BLaER1 (cell line): ENCODE data around the gene SLC1A5.

Experiments used
- H3K27ac ChIP-seq: shearing (Covaris generic); formaldehyde crosslinking; 2 replicates; pipeline ENCODE4 v1.8.1; 2022
- H3K27me3 ChIP-seq: shearing (Covaris generic); formaldehyde crosslinking; 2 replicates; pipeline ENCODE4 v1.8.1; 2022
- H3K36me3 ChIP-seq: shearing (Covaris generic); formaldehyde crosslinking; 2 replicates; pipeline ENCODE4 v1.8.1; 2022
- H3K4me1 ChIP-seq: shearing (Covaris generic); formaldehyde crosslinking; 2 replicates; pipeline ENCODE4 v1.8.1; 2022
- H3K4me2 ChIP-seq: shearing (Covaris generic); formaldehyde crosslinking; 2 replicates; pipeline ENCODE4 v1.8.1; 2022
- H3K4me3 ChIP-seq: shearing (Covaris generic); formaldehyde crosslinking; 2 replicates; pipeline ENCODE4 v1.8.1; 2022
- H3K9ac ChIP-seq: shearing (Covaris generic); formaldehyde crosslinking; 2 replicates; pipeline ENCODE4 v1.8.1; 2022
- H3K9me3 ChIP-seq: shearing (Covaris generic); formaldehyde crosslinking; 2 replicates; pipeline ENCODE4 v1.8.1; 2022
- H4K20me1 ChIP-seq: shearing (Covaris generic); formaldehyde crosslinking; 2 replicates; pipeline ENCODE4 v1.8.1; 2022
- Cebpa-rat ChIP-seq: shearing (Covaris generic); IDR thresholded peaks from 2 replicates; pipeline ENCODE4 v1.8.1; 2022

Gene SLC1A5

GRCh38 chr19:46728208-46728607 is 60.2 kb downstream of the SLC1A5 start:
- Histone ChIP-seq H3K36me3 (peaks cover 100% of the 10 kb centered on the region), H3K4me3 (peak overlapping the region; percentile 56), H3K27ac (peak overlapping the region; percentile 85), H3K4me2 (peak overlapping the region; percentile 99), H3K9me3 (no peaks in the 10 kb centered on the region), H3K4me1 (peaks cover 100% of the 10 kb centered on the region), H4K20me1 (peaks cover 100% of the 10 kb centered on the region), H3K27me3 (no peaks in the 10 kb centered on the region), H3K9ac (peak overlapping the region; percentile 64)
- no peak for TF ChIP-seq Cebpa-rat

GRCh38 chr19:46727757-46728156 is 60.6 kb downstream of the SLC1A5 start:
- no peaks in the 10 kb centered on the region for H3K27me3 ChIP-seq
- H3K9ac ChIP-seq: peak overlapping the region; percentile 64
- H3K4me1 ChIP-seq: peaks cover 100% of the 10 kb centered on the region
- no peaks in the 10 kb centered on the region for H3K9me3 ChIP-seq
- H3K4me2 ChIP-seq: peak overlapping the region; percentile 99
- H3K4me3 ChIP-seq: peak overlapping the region; percentile 56
- peaks cover 99% of the 10 kb centered on the region for H3K36me3 ChIP-seq
- H4K20me1 ChIP-seq: peaks cover 100% of the 10 kb centered on the region
- TF ChIP-seq Cebpa-rat: no peak
- peak overlapping the region; percentile 85 for H3K27ac ChIP-seq

- Histone ChIP-seq H3K36me3 (peaks cover 95% of the 10 kb centered on the region), H3K4me2 (peak overlapping the region; percentile 99), H4K20me1 (peaks cover 100% of the 10 kb centered on the region), H3K4me3 (peak overlapping the region; percentile 44; the same call in 1 of the 2 replicates), H3K9ac (peak overlapping the region; percentile 64), H3K27me3 (no peaks in the 10 kb centered on the region), H3K27ac (peak overlapping the region; percentile 64), H3K9me3 (no peaks in the 10 kb centered on the region), H3K4me1 (peaks cover 100% of the 10 kb centered on the region)
- TF ChIP-seq Cebpa-rat: no peak
These were observed 61.4 kb downstream of the SLC1A5 start for GRCh38 chr19:46726971-46727501.

GRCh38 chr19:46726551-46726950 is 61.8 kb downstream of the SLC1A5 start:
- TF ChIP-seq Cebpa-rat: no peak
- peak overlapping the region; percentile 99 for H3K4me2 ChIP-seq
- peak overlapping the region; percentile 44; the same call in 1 of the 2 replicates for H3K4me3 ChIP-seq
- peaks cover 100% of the 10 kb centered on the region for H4K20me1 ChIP-seq
- no peaks in the 10 kb centered on the region for H3K9me3 ChIP-seq
- H3K27ac ChIP-seq: peak overlapping the region; percentile 64
- peaks cover 95% of the 10 kb centered on the region for H3K36me3 ChIP-seq
- peak overlapping the region; percentile 64 for H3K9ac ChIP-seq
- peaks cover 100% of the 10 kb centered on the region for H3K4me1 ChIP-seq
- H3K27me3 ChIP-seq: no peaks in the 10 kb centered on the region

- Histone ChIP-seq H3K27ac (peak overlapping the region; percentile 64; the same call in 1 of the 2 replicates), H3K4me2 (peak overlapping the region; percentile 99), H3K4me3 (peak overlapping the region; percentile 44), H3K9me3 (no peaks in the 10 kb centered on the region), H3K36me3 (peaks cover 95% of the 10 kb centered on the region), H4K20me1 (peaks cover 99% of the 10 kb centered on the region), H3K4me1 (peaks cover 100% of the 10 kb centered on the region), H3K9ac (peak overlapping the region; percentile 64), H3K27me3 (no peaks in the 10 kb centered on the region)
- no peak for TF ChIP-seq Cebpa-rat
These were observed 62.5 kb downstream of the SLC1A5 start for GRCh38 chr19:46725859-46726393.

- H3K9ac ChIP-seq: peak overlapping the region; percentile 64
- peaks cover 95% of the 10 kb centered on the region for H3K36me3 ChIP-seq
- H3K27me3 ChIP-seq: no peaks in the 10 kb centered on the region
- peak overlapping the region; percentile 99 for H3K4me2 ChIP-seq
- peak overlapping the region; percentile 44 for H3K4me3 ChIP-seq
- no peaks in the 10 kb centered on the region for H3K9me3 ChIP-seq
- peaks cover 100% of the 10 kb centered on the region for H3K4me1 ChIP-seq
- TF ChIP-seq Cebpa-rat: no peak
- peaks cover 94% of the 10 kb centered on the region for H4K20me1 ChIP-seq
- no peak overlapping the region; the same call in 1 of the 2 replicates for H3K27ac ChIP-seq
These were observed 63.2 kb downstream of the SLC1A5 start for GRCh38 chr19:46725036-46725820.
